OCI-M2 (cell line): ENCODE data around the gene VAMP8.
A peak's percentile ranks its signal among the peaks of the same experiment; 100 is the strongest.
"Not testable (repeated sequence)": the region's sequence is repeated elsewhere in the genome, so short reads cannot be mapped to it uniquely, and the experiment has no call there.

ENCODE experiments used
- DNase-seq: peaks from one replicate; lab custom pipeline; 2025; ENCODE audit not compliant: unreplicated experiment; lab: John Stamatoyannopoulos, UW

VAMP8 gene

DNA sequence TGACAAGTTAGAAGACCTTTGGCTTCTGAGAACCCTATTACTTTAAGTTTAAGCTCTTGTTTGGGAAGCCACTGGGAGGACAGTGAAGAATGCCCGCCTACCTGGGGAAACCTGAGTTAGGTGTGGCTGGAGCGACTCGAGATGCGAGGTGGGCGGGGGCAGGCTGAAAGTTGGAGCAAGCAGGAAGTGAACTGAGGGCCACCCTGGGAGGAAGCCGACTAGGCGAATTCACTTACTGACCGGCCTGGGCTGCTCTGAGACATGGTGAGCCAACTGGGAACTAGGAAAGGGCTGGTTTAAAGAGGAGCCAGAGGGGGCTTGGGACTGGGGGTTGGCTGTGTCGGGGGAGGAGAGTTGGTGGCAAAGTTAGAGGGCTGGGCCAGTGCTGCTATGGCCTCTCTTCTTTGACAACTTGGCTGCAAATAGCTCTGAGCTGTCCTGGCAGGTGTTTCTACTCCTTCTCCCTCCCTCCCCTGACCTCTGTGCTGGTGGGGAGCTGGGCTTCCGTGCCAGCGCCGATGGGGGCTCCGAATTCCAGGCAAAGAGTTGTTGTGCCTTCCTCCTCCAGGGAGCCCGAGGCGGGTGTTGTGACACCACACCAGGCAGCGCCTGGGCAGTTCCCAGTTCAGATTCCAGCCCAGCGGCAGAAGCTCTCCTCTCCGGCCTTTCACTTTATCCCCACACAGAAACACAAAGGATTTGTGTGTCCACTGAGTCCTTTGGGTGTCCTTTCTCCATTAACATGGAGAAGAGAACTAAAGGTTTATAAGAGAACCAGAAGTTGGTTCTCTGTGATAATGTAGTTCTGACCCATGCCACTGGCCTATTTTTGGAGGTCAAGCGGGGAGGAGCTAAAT is at the start of gene VAMP8:
Gene VAMP8 (plus strand): TSS at position 201 of the 857 bp plus-strand sequence. CDS start 61 bp downstream, at position 262.
- no peak for DNase-seq

DNA sequence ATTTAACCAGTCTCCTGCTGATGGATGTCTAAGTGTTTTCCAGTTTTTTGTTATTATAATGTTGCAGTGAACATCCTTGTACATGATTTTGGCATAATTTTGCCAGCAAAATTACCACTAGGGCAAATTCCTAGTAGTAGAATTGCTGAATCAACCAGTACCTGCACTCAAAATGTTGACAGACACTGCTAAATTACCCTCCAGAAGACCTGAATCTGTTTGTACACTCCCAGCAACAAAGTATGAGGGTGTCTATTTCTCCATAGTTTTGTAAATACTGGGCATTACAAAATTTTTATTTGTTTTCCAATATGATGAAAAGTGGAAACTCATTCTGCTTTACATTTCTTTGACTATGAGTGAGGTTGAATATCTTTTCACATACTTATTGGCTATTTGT is 49.6 kb upstream of the VAMP8 start:
- no peak for DNase-seq

DNA sequence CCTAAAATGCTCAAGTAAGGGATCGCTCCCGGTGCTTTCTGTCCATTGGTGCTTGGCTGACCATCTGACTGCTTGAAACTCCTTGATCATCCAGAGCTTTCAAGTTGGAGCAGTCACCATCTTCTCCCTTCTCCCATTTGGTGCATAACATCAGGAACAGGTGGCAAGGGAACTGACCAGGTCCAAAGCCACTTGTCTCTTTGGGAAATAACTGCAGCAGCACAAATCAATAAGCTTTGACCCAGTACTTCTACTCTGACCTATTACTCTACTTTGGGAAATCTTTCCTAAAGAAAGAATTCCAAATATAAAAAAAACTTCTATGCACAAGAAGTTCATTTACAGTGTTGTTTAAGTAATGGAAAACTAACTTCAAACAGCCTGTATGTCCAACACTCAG is 49.0 kb upstream of the VAMP8 start:
- DNase-seq, result no peak

DNA sequence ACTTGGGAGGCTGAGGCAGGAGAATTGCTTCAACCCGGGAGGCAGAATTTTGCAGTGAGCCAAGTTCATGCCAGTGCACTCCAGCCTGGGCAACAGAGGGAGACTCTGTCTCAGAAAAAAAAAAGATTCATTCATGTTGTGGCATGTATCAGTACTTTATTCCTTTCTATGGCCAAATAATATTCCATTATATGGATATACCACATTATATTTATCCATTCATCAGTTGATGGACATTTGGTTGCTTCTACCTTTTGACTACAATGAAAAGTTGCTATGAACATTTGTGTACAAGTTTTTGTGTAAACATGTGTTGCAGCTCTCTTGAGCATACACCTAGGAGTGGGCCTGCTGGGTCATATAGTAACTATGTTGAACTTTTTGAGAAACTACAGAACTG is 47.6 kb upstream of the VAMP8 start:
- DNase-seq, result no peak

DNA sequence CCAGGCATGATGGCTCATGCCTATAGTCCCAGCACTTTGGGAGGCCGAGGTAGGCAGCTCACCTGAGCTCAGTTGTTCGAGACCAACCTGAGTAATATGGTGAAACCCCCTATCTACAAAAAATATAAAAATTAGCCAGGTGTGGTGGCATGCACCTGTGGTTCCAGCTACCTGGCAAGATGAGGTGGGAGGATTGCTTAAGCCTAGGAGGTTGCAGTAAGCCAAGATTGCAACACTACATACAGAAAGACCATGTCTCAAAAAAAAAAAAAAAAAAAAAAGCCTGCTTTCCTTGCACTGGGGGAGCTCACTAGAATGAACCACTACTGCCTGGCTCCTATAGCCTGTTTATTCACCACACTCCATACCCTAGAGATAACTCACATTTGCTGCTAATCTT is 45.8 kb upstream of the VAMP8 start:
- DNase-seq, result no peak

DNA sequence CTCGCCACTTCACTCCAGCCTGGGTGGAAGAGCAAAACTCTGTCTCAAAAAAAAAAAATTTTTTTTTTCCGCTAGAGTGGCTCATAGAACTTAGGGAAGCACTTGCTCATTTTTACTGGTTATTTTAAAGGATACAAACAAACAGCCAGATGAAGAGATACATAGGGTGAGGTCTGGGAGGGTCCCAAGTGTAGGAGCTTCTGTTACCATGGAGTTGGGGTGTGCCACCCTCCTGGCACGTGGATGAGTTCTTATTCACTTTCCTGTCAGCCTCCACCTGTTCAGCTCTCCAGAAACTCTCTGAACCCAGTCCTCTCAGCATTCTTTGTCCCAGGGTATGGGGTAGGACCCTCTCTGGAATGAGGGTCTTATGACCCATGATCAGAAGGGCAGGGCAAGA is 43.3 kb upstream of the VAMP8 start:
- DNase-seq, result no peak

DNA sequence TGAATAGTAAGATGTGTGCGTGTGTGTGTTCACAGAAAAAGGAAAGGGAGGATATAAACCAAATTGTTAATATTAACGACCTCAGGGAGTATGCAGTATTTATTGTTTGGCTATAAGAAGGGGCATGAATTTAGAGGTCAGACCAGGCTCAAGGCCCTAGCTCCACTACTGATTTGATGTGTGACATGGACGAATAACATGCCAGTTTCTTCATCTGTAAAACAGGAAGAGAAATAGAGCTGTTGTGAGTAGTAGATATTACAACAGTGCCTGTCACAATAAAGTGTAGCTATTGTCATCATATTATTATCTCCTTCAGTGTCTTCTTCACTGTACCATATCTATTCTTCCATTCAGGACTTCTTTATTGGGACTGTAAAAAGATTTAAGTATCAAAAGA is 42.5 kb upstream of the VAMP8 start:
- DNase-seq, result no peak

DNA sequence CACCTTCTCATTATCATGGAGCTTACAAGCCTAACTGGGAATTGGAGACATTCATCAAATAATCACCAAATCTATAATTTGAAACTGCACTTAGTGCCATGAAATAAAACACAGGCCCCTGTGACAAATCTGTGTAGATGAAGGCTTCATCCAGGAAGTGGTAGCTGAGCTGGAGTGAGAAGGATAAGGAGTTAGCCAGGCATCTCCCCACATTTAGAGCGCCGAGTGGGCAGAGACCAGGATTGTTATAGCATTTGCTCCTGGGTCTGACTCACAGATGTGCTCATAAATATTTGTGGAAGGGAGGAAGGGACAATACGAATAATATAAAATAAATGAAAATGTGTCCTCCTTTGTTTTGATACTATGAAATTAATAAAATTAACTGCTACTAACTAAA is 40.9 kb upstream of the VAMP8 start:
- no peak for DNase-seq

DNA sequence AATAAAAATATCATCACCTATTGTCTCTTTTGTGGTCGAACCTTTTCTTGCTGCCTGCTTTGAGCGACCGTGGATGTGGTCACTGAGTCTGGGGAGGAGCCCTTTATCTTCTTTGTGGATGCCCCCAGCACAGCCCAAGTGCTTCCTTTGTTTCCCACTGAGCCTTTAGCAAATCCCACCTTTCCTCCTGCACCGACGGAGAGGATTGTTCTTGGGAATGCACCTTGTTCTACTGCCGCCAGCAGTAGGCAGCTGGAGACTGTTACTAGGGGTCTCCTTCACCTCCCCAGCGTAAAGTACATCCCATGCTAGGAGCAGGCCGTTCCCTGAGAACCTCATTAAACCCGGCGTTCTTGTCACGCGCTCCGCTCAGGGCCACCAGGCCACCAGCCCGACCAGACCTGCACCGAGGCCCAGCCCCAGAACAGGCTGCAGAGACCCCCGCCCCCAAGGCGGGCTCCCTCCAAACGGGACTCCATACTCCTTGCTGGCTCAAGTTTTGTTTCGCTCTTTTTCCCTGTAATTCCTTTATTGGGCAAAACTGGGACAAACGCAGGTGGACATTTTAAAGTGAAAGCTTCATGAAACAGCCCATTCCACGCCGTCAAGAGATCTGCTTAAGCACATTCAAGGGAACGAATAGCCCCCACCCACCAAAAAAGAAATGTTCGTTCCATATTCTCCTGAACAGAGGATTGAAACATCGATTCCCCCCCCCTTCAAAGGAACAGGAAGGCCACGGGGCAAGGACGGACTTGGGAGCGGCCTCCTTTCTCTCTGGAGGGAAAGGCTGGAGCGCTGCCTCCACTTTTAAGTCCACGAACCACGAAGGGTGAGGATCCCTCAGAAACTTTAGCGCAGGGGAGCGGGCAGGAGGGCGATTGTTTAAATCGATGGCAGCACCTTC is 39.5 kb upstream of the VAMP8 start:
- DNase-seq, result peak; percentile 45

DNA sequence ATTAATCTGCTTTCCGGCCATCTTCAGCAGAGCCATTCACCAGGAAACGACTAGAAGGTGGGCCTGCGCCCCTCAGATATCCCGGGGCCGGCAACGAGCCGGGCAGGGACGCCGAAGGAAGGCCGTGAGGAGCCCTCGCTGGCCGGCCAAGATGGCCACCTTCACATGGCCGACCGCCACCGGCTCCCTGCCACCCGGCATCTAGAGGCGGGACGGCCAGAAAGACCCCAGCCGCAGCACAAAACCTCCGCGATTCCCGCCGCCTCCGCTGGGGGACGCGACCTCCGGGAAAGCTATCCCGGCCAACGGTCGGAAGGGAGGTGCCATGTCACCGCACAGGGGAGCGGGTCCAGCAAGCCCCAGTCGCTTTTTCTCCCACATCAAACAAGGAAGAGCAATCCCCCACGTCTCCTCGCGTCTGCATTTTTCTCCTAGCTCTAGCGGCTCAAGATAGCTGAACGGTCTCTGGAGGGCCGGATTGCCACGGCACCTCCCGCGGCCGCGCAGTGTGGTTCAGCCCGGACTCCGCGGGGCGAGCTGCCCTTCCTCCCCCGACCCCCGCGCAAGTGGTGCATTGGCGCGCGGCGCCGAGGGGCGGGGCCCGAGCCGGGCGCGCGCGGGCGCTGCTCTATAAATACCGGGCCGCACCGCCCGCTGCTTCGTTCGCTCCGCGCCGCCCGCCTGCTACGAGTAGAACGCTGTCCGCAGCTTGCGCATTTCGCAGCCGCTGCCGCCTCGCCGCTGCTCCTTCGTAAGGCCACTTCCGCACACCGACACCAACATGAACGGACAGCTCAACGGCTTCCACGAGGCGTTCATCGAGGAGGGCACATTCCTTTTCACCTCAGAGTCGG is 38.7 kb upstream of the VAMP8 start, which contains the start of gene MAT2A:
Gene MAT2A (plus strand): TSS at position 662 of the 854 bp plus-strand sequence. CDS start 120 bp downstream, at position 782.
- peak; percentile 51 for DNase-seq

DNA sequence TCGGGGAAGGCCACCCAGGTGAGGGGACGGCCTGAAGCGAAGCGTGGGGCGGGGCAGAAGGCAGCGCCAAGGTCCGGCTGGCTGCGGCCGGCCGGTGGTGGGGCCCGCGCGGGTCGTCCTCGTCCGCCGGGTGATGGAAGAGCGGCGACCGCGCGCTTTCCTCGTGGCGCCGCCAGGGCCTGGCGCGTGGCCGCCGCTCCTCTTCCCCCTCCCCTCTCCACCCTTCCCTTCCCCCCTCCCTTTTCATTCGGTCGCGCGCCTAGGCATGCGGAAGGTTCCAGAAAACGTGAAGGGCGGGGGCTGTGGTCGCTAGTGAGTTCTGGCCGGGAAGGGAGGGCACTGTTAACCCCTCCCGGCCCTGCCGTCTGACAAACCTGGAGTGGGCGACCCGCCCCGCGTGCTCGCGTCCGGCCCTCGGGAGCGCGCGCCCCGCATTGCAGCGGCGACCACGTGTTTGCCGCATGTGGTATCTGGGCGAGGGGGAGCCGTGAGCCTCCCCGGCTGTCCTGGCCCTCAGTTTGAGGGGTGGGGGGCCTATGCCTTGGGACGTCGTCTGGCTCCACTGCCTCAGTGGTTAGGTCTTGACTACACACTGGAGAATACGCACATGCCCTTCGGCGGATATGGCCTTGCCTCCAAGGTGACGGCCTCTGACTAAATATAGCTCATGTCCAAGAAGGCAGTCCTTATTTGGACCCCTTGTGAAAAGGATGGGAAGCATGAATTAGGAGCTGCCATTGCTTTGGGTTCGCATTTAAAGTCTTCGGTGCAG is 37.8 kb upstream of the VAMP8 start:
- no peak for DNase-seq

DNA sequence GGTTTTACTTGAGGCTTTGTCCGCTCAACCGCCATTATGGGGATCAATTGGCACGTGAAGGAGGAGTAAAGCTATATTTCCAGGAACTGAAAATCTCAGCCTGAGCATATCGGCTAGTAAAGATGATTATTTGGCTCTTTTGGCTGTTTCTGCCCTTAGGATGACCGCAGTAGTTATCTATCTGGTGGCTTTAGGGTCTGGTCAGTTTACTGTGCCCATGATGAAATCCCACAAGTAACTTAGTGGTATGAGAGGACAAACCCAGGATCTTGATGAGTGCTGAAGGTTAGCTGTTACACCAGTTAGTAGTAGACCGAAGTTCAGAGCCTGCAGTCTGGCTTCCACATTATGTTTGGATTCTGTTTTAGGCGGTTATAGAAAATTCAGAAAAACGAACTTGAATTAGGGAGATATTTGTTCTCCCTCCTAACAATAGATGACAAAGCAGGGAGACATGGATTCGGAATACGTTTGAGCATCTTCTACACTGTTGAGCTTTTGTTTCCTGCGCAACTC is 37.2 kb upstream of the VAMP8 start:
- DNase-seq, result no peak

DNA sequence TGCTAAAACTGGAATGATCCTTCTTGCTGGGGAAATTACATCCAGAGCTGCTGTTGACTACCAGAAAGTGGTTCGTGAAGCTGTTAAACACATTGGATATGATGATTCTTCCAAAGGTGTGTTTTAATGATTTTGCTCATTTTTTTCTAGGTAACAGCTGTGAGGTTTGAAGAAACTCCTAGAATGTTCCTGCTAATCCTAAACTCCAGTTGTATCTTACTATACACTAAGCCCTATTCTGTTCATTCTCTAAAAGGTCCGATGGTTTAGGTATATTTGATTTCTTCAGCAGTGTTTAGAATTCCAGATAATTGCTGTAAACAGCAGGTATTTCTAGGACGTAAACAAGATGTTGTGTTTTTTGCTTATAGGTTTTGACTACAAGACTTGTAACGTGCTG is 36.1 kb upstream of the VAMP8 start:
- no peak for DNase-seq

DNA sequence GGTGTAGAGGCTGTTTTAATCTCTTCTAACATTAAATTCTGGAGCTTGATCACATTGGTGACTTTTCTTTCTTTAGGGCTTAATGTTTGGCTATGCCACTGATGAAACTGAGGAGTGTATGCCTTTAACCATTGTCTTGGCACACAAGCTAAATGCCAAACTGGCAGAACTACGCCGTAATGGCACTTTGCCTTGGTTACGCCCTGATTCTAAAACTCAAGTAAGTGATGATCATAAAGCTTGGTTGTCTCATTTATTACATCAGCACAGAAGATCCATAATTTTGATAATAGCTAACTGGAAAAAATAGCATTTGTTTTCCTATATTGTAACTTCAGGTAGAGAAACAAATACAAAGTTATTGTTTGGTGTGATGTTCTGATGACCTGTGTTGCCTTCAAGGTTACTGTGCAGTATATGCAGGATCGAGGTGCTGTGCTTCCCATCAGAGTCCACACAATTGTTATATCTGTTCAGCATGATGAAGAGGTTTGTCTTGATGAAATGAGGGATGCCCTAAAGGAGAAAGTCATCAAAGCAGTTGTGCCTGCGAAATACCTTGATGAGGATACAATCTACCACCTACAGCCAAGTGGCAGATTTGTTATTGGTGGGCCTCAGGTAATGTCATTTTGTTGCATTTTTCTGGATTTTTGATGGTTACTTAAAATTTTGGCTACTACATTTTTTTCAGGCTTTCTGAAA is 35.5 kb upstream of the VAMP8 start:
- DNase-seq, result no peak

DNA sequence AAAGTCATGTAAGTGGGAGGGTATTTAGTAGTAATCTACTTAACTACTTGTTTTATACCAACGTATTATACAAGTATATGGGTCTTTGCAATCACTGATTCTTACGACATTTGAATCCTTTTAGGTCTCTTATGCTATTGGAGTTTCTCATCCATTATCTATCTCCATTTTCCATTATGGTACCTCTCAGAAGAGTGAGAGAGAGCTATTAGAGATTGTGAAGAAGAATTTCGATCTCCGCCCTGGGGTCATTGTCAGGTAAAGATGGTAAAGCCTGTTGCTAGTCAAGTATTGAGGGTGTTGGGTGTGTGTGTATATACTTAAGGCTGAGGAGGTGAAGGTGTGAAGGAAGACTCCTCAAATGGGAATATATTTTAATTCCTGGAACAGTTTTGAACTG is 34.6 kb upstream of the VAMP8 start:
- no peak for DNase-seq

DNA sequence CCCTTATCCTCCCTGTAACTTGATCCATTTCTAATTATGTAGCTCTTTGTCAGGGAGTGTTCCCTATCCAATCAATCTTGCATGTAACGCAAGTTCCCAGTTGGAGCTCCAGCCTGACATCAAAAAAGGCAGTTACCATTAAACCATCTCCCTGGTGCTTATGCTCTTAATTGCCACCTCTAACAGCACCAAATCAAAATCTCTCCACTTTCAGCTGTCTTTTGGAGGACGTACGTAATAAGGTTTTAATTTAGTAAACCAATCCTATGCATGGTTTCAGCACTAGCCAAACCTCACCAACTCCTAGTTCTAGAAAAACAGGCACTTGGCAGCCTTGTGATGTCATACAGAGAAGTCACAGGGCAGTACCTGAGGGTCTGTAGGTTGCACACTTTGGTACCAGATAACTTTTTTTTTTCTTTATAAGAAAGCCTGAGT is 33.1 kb upstream of the VAMP8 start:
- DNase-seq, result not testable (repeated sequence)

DNA sequence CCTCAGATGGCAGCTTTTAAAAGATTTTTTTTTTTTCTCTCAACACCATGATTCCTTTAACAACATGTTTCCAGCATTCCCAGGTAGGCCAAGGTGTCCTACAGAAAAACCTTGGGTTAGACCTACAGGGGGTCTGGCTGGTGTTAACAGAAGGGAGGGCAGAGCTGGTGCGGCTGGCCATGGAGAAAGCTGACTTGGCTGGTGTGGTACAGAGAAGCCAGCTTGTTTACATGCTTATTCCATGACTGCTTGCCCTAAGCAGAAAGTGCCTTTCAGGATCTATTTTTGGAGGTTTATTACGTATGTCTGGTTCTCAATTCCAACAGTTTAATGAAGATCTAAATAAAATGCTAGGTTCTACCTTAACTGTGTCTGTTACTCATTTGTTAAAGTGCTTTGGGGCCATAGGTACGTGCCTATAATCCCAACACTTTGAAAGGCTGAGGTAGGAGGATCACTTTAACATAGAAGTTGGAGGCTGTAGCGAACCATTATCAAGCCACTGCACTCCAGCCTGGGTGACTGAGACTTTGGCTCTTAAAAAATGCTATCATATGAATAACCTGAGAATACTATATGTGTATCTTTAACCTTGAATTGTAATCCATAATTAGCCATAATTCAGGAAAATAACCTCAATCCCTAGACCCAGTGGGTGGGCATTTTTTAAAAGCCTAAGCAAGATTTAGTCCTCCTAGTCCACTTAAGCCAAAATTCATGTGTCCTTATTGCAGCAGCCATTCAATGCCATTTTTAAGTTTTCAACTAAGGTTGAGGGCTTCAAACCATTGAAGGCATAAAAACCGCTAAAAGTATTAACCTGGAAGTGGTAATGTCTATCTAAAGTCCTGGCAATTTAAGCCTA is 32.2 kb upstream of the VAMP8 start:
- DNase-seq, result not testable (repeated sequence)

DNA sequence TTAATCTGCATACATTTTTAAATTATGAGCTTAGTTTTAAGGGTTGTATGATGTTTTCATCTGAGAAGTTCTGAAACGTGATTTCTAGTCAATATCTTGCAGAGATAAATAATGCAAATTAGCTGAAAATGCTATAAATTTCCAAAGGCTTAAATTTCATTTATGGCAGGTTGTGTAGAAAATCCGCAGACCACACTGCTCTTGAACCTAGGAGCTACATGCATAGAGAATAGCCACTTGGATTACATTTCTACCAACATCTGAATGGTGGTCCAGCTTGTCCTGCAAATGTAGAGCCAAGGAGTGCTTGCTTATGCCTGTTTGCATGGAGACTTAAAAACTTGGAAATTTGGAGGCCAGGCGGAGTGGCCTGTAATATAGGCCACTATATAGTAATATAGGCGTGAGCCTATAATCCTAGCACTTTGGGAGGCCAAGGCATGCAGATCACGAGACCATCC is 31.6 kb upstream of the VAMP8 start:
- DNase-seq, result no peak
